ENCODE measurements around the gene FANCE.

DNA sequence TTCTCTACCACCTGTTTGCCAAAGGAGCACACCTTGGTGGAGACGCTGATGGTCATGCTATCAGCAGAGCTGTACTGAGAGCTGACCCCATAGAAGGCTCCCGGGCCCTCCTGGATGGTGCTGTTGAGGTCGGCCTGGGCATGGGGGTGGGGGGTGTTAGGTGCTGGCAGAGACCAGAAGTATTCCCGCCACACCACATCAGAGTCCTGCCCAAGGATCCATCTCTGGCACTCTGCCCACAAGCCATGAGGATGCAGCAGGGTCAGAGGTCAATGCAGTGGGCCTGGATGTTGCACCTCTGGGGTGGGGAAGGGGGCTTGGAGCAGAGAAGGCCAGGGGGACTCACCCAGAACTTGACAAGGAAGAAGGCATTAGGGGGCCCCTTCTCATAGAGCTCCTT, 23.4 kb downstream of the FANCE start:
- TF ChIP-seq, protein P1, sequence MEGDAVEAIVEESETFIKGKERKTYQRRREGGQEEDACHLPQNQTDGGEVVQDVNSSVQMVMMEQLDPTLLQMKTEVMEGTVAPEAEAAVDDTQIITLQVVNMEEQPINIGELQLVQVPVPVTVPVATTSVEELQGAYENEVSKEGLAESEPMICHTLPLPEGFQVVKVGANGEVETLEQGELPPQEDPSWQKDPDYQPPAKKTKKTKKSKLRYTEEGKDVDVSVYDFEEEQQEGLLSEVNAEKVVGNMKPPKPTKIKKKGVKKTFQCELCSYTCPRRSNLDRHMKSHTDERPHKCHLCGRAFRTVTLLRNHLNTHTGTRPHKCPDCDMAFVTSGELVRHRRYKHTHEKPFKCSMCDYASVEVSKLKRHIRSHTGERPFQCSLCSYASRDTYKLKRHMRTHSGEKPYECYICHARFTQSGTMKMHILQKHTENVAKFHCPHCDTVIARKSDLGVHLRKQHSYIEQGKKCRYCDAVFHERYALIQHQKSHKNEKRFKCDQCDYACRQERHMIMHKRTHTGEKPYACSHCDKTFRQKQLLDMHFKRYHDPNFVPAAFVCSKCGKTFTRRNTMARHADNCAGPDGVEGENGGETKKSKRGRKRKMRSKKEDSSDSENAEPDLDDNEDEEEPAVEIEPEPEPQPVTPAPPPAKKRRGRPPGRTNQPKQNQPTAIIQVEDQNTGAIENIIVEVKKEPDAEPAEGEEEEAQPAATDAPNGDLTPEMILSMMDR (conservative IDR thresholded peaks at IDR 0.05; ENCODE audit: low read depth in 2 of 2): no peak
- TF ChIP-seq, protein P2, sequence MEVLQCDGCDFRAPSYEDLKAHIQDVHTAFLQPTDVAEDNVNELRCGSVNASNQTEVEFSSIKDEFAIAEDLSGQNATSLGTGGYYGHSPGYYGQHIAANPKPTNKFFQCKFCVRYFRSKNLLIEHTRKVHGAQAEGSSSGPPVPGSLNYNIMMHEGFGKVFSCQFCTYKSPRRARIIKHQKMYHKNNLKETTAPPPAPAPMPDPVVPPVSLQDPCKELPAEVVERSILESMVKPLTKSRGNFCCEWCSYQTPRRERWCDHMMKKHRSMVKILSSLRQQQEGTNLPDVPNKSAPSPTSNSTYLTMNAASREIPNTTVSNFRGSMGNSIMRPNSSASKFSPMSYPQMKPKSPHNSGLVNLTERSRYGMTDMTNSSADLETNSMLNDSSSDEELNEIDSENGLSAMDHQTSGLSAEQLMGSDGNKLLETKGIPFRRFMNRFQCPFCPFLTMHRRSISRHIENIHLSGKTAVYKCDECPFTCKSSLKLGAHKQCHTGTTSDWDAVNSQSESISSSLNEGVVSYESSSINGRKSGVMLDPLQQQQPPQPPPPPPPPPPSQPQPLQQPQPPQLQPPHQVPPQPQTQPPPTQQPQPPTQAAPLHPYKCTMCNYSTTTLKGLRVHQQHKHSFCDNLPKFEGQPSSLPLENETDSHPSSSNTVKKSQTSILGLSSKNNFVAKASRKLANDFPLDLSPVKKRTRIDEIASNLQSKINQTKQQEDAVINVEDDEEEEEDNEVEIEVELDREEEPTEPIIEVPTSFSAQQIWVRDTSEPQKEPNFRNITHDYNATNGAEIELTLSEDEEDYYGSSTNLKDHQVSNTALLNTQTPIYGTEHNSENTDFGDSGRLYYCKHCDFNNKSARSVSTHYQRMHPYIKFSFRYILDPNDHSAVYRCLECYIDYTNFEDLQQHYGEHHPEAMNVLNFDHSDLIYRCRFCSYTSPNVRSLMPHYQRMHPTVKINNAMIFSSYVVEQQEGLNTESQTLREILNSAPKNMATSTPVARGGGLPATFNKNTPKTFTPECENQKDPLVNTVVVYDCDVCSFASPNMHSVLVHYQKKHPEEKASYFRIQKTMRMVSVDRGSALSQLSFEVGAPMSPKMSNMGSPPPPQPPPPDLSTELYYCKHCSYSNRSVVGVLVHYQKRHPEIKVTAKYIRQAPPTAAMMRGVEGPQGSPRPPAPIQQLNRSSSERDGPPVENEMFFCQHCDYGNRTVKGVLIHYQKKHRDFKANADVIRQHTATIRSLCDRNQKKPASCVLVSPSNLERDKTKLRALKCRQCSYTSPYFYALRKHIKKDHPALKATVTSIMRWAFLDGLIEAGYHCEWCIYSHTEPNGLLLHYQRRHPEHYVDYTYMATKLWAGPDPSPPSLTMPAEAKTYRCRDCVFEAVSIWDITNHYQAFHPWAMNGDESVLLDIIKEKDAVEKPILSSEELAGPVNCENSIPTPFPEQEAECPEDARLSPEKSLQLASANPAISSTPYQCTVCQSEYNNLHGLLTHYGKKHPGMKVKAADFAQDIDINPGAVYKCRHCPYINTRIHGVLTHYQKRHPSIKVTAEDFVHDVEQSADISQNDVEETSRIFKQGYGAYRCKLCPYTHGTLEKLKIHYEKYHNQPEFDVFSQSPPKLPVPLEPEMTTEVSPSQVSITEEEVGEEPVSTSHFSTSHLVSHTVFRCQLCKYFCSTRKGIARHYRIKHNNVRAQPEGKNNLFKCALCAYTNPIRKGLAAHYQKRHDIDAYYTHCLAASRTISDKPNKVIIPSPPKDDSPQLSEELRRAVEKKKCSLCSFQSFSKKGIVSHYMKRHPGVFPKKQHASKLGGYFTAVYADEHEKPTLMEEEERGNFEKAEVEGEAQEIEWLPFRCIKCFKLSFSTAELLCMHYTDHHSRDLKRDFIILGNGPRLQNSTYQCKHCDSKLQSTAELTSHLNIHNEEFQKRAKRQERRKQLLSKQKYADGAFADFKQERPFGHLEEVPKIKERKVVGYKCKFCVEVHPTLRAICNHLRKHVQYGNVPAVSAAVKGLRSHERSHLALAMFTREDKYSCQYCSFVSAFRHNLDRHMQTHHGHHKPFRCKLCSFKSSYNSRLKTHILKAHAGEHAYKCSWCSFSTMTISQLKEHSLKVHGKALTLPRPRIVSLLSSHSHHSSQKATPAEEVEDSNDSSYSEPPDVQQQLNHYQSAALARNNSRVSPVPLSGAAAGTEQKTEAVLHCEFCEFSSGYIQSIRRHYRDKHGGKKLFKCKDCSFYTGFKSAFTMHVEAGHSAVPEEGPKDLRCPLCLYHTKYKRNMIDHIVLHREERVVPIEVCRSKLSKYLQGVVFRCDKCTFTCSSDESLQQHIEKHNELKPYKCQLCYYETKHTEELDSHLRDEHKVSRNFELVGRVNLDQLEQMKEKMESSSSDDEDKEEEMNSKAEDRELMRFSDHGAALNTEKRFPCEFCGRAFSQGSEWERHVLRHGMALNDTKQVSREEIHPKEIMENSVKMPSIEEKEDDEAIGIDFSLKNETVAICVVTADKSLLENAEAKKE (CRISPR knock-in tag; IDR thresholded peaks at IDR 0.05): no peak
